HG03565 (cell line): Measurements from ENCODE around the gene ING5.
"Not testable (repeated sequence)": the region's sequence is repeated elsewhere in the genome, so short reads cannot be mapped to it uniquely, and the experiment has no call there.

Experiments used
- ATAC-seq: cut with Tn5 transposase; IDR thresholded peaks from one replicate; pipeline ENCODE4 v1.9.1; 2021; ENCODE audit warnings: mild to moderate bottlenecking, moderate library complexity; ENCODE audit not compliant: unreplicated experiment

The ING5 gene

DNA sequence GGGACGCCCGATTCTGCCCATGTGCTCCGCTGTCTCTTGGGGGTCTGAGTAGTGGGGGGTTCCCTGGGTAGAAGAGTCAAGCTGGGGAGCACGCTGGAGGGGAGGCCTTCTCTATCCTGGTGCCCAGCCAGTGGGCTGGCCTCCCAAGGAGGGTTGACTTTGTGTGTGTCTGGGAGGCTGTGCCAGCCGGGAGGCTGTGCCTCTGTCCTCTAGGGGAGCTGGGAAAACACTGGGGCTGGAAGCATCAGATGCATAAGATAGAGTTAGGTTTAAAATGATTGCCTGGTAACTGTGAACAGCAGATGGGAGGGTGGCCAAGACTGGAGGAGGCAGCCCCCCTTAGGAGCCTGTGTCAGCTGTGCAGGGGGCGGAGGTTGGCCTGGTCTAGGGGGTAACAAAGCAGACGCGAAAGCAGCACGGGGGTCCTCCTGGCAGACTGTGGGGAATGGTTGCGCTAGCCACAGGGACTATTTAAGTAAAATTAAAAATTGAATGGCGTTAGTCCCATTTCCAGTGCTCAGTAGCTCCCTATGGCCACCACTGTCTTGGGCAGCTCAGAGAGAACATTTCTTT is 1.3 kb downstream of the ING5 start:
- no peak for ATAC-seq

DNA sequence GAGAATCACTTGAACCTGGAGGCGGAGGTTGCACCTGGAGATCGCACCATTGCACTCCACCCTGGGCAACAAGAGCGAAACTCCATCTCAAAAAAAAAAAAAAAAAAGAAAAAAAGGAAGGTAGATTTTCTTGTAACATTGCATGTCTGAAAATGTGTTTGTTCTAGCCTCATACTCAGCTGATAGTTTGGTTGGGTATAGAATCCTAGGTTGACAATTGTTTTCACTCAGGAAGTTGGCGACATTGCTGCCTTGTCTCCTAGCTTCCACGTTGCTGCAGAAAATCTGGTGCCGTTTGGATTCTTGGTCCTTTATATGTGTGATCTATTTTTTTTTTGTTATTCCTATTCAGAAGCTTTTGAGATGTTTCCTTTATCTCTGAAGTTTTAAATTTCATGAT is 4.7 kb downstream of the ING5 start:
- no peak for ATAC-seq

DNA sequence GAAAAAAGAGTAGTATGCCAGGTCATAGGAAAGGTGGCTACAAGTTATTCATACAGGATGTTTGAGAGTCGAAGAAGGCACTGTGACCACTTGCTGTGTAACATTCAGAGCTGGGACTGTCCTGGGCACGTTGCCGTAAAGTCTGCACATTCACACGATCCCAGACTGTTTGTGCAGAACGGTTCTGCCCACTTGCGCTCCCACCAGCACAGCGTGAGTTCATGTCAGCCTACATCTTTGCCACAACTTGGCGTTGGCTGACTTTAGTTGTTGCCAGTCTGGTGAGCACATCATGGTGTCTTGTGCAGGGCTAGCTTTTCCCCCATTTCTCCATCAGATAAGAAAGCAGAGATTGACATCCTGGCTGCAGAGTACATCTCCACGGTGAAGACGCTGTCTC is 7.0 kb downstream of the ING5 start:
- ATAC-seq, result no peak

DNA sequence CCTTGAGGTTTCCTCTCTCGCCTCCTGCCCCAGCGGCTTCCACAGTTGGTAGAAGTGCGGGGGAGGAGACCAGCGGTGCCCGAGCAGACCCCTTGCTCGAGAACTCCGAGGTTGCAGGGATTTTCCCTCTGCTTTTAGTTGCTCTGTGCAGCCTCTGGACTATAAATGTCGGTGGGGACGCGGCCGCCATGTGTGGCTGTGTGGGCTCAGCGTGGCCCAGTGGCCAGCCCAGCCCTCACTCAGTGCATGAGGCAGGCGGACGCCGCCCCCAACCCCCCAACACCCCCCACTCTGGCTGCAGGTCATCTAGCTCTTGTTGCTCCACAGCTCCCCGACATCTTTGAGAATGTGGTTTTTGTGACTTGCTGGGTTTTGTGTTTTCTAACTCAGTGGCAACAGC is 17.3 kb downstream of the ING5 start:
- ATAC-seq, result no peak

DNA sequence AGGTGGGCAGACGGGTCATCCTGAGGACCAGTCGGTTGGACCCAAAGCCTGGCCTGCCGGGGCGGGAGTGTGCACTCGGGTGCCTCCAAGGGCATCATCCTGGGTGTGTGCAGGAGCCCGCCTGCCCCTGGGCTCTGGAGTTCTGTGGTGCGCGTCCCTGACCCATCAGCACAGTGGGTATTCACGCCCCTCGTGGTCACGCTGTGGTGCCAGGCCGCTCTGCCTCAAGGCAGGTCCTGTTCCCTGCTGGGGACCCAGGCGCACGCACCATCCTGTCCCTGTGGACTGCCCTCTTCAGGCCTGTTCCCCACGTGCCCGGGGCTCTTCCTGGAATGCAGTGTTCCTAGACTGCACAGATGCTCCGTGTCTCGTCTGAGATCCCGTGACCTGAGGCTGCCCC is 18.3 kb downstream of the ING5 start:
- no peak for ATAC-seq

DNA sequence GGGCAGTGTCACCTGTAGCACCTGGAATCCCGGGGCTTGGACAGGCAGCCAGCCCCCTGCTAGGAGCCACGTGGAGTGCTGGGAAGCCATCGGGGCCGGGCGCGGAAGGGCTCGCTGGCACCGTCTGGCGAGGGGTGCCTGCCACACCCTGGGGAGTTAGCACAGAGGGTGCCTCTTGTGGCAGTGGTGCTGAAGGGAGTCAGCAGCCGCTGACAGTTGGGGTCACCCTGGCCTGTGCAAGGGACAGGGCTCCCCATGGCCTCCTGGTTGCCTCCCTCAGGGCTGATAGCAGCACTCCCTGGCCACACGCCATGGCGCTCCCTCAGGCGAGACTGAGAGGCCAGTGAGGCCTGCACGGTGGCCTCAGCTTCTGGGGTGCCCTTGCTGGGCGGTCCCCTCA is 18.7 kb downstream of the ING5 start:
- ATAC-seq, result no peak

DNA sequence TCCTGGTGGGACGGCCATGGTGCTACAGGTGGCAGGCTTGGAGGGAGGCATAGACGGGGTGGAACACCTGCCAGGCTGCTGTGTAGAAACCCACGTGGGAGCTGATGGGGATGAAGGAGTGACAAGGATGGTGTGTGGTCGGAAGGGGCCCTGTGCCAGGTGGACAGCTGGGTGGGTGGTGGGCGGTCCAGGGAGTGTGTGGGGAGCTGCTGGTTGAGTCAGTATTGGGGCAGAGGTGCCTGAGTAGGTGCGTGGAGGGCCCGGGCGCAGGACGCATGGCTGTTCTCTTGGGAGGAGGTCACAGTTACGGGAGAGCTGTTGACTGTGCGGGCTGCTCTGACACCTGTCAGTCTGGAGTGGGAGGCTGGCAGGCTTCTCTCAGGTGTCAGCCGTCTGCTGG is 20.0 kb downstream of the ING5 start:
- no peak for ATAC-seq

DNA sequence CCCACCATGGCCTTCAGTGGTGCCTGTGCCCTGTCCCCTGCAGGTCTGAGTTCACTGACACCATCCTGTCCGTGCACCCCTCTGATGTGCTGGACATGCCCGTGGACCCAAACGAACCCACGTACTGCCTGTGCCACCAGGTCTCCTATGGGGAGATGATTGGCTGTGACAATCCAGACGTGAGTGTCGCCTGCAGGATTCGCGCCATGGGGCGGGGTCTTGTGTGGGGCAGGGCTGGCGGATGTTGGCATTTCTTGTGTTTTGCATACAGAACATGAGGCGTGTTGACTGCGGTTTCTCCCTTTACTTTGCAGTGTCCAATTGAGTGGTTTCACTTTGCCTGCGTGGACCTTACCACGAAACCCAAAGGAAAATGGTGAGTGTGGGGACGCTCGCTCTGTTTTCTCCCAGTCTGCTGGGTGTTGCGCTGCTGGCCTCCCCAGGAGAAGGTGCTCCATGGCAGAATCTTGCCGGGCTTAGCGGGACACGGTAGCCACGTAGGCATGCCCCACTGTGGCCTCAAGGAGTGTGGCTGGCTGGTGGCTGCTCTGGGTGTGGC is 21.1 kb downstream of the ING5 start:
- ATAC-seq, result no peak

DNA sequence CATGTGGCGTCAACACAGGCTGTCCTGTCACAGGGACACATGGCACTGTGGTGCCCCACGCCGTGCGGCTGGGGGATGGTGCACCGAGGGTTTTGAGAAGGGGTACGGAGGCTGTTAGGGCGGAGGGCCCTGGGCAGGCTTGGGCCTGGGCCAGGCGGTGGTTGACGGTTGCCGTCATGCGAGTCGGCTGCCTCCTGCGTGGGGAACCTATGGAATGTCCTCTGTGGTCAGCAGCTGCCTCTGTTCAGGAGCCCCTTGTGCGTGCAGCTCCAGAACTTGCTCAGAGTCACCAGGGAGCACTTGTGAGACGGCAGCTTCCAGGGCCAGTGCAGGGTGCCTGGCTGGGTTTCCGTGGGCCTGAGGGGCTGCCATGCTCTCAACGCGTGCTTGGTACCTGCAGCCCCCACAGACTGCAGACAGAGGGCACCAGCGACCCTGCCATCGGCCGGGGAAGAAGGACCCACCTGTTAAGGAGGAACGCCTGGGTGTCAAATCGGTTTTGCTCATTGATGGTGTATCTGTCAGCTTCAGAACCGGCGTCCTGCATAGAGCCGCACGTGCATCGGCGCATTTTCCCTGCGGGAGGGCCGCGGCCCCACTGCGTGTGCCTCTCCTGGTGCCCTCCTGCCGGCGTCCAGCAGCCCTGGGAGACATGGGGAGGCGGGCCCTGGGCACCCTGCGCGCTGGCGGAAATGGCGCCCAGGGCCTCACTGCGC is 22.6 kb downstream of the ING5 start:
- no peak for ATAC-seq

DNA sequence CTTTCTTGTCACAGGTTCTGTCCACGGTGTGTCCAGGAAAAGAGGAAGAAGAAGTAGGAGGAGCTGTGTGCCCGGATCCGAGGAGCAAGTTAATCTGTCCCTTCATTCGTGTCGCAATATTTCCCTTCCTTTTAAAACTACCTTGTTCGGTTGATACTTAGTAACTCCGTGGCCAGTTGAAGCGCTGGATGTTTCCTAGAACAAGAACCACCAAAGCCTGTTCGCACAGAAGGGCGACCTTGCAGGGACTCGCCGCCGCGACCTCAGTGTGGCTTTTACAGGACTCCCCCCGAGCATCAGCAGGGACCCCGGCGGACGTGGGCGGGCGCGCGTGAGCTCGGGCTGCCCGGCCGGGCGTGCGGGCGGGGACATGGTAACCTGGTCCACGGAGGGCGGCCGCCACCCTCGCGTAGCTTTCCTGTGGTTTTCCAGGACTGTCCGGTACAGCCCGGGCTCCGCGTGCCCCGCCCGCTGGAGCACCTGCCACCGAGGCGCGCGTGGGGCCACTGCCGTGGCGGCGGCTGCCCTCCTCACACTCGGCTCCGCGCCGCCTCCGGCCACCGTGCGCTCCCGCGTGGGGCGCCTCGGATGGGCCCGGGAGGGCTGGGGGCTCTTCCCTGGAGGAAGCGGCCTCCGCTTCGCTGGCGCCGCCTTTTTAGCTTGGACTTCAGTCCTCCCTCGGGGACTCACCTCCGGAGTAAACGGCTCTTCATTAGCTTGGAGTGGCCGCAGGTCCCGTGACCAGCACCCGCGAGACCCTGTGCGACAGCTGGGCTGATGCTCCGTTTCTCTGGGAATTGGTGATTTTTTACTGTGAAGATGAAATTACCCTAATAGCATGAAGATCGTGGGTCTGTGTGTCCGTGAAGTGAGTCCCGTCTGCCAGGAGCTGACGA is 23.4 kb downstream of the ING5 start:
- no peak for ATAC-seq

DNA sequence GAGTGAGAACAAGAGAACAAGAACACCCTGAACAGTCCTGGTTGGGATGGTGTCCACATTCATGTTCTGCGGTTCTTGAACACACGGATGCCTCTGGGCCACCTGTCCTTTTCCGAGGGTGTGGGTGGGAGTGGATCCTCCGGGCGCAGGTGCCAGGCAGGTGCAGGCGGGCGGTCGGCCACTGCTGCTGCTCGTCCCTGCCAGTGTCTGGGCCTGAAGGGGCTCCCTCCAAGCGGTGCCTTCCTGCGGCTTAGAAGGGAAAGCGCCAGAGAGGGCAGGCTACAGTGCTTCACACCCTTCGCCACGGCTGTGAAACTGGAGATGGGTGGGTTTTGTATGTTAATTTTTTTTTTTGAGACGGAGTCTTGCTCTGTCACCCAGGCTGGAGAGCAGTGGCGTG is 24.6 kb downstream of the ING5 start:
- ATAC-seq, result no peak

DNA sequence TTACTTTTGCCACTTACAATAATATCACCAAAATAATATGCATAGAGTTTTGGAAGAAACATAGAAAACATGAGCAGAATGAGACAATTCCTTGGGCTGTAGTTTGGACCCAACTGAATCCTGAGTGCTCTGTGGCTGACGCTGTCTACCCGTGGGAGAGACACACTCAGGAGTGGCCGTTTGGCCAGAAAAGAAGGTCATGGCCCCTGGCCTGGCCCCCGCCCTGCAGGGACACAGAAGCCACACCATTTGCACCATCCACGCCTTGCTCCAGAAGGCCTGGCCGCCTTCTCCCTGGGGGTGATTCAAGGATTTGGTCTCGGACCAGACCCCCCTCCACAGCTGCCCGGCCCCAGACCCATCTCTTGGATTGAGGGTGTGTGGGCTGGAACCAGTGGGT is 26.2 kb downstream of the ING5 start:
- no peak for ATAC-seq

DNA sequence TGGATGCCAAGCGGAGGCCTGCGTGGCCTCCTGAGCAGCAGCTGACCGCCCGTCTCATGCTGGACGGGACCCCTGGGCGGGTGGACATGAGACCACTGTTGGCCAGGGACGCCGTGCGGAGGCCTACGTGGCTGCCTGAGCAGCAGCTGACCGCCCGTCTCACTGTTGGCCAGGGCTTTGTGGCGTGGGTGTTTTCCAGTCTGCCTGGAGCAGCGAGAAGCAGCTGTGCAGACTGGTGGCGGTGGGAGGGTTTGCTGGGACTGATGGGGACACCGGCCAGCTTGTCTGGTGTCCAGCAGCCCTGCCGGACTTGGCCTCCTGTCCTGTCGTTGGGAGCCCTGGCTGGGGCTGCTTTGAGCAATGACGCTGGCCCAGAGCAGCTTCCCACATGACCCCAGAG is 26.8 kb downstream of the ING5 start:
- ATAC-seq, result no peak

DNA sequence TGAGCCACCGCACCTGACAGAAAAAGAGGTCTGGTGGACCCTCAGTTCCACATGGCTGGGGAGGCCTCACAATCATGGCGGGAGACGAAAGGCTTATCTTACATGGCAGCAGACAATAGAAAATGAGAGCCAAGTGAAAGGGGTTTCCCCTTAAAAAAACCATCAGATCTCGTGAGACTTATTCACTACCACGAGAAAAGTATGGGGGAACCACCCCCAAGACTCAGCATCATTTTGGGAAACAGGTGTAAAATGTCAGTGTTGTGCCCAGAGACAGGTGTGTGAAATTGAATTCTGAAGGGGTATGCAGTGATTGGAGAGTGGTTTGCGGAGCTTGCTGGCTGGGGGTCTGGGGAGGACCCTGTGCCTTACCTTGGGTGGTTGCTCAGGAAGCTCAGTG is 28.0 kb downstream of the ING5 start:
- no peak for ATAC-seq

DNA sequence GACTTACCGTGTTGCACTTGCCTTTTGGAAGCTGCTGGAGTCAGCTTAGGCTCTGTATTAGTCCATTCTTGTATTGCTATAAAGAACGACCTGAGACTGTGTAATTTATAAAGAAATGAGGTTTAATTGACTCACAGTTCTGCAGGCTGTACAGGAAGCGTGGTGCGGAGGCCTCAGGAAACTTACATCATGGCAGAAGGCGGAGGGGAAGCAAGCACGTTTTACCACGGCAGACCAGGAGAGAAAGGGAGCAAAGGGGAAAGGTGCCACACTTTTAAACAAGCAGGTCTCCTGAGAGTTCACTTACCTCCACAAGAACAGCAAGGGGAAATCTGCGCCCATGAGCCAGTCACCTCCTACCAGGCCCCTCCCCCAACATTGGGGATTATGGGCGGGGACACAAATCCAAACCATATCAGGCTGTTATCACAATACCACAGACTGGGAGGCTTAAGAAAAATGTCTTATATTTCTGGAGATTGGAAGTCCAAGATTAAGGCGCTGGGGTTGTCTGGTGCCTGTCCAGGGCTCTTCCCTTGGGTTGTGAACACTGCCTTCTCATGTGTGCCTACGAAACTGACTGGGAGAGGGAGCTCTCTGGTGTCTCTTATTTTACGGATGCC is 28.9 kb downstream of the ING5 start:
- no peak for ATAC-seq

DNA sequence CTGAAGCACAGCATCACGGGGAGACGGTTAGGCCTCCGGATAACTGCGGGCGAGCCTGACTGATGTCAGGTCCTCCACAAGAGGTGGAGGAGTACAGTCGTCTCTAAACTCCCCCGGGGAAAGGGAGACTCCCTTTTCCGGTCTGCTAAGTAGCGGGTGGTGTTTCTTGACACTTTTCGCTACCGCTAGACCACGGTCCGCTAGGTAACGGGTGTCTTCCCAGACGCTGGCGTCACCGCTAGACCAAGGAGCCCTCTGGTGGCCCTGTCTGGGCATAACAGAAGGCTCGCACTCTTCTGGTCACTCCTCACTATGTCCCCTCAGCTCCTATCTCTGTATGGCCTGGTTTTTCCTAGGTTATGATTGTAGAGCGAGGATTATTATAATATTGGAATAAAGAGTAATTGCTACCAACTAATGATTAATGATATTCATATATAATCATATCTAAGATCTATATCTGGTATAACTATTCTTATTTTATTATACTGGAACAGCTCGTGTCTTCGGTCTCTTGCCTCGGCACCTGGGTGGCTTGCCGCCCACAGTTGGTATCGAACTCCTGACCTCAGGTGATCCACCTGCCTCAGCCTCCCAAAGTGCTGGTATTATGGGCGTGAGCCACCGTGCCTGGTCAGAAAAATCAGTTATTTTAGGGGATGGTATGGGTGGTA is 30.8 kb downstream of the ING5 start:
- ATAC-seq, result not testable (repeated sequence)

DNA sequence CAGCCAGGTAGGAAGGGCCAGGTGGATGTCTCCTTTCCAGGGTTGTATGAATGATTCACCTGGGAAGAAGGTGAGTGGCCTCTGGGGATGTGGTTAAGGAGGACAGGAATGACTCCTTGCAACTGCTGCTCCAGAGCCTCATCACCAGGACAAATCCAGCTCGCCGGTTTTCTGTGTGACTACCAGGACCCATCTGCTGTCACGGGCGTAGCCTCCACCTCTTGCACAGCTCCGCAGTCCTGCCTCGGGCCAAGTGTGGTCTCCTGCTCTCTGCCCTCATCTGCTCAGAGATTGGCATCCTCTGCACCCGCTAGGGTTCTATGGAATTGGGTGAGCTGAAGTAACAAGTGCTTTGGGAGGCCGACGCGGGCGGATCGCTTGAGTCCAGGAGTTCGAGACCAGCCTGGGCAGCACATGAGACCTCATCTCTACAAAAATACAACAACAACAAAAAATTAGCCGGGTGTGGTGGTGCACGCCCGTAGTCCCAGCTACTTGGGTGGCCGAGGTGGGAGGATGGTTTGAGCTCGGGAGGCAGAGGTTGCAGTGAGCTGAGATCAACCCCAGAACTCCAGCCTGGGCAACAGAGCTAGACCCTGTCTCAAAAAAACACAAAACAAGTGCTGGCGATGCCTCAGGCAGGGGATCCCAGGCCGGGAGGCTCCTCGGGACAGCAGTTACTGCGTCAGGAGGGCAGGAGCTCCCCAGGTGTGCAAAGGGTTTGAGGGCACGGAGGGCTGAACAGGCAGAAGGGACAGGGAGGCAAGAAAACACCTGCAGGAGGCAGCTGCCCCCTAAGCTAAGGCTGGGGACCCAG is 31.8 kb downstream of the ING5 start:
- ATAC-seq, result no peak

DNA sequence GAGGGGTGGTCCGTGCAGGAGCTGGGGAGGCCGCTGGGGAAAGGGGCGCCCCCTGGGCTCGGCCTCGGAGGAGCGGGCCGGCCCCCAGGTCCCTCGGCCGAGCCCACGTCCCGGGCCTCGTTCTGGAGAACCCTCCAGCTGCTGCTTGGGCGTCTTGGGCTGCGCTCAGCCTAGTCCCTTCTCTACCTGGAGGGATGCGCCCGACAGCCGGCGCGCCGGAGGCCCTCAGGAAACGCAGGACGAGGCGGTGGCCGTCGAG is 32.3 kb downstream of the ING5 start:
- ATAC-seq, result peak; percentile 10

DNA sequence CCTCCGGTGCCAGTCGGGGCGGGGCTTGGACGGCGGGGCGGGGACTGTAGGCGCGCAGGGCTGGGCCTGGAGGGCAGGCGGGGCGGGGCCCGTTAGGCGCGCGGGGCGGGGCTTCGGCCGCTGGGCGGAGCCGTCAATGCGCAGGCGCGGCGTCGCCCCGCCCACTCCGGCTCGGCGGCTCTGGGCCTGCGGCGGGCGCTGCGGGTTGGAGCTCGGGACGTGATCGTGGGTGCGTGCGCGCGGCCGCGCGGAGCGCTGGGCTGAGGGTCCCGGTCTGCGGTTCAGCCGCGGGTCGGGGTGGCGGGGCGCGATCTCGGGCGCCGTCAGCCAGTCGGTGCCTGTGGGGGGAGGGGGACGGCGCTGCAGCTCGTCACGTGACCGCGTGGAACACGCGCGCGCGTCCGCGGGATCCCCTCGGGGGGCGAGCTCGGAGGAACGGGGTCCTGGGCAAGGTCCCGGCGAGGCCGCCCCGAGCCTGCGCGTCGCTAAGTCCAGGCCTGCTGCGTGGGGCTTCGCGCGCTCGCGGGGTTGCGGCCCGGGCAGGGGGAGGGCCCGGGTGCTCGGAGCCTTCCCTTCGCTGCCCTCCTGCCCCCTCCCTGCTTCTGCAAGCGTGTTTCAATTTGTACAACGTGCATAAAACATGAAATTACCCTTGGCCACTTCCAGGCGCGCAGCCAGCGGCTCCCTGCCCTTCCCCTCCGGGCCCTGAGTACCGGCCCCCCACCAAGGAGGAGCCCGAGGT is 32.8 kb downstream of the ING5 start, which contains the start of gene D2HGDH:
Gene D2HGDH, plus strand, starts transcription at position 164 of the 742 bp plus-strand sequence. CDS start 595 bp downstream, outside the sequence.
- peak; percentile 63 for ATAC-seq
